HG02588 (cell line): ENCODE results near the gene CAMK2B.

Source experiments
- ATAC-seq: cut with Tn5 transposase; IDR thresholded peaks from one replicate; pipeline ENCODE4 v1.9.1; 2021; ENCODE audit warnings: mild to moderate bottlenecking, moderate library complexity; ENCODE audit not compliant: unreplicated experiment

The CAMK2B gene

GRCh38 chr7:44330331-44330730, 4.9 kb upstream of the CAMK2B start:
- no peak for ATAC-seq

- ATAC-seq = no peak
These were observed 4.5 kb upstream of the CAMK2B start for GRCh38 chr7:44329888-44330287.

DNA sequence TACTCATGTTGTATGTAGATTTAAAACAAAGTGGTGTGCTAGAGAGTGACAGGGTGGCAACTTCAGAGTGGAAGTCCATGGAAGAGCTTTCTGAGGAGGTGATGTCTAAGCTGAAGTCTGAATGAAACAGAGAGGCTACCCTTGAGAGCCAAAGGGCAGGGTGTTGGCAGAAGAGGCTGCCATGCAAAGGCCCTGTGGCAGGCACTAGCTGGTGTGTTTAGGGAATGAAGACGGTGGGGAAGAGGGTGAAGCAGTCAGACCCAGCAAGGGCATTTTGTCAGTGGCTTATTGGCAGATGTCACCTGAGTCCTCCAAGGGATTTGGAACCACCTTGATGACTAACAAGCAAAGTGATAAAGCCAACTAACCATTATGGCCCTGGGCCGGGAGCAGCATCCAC, 3.7 kb upstream of the CAMK2B start:
- ATAC-seq = no peak

- ATAC-seq = no peak
These were observed 2.6 kb upstream of the CAMK2B start for GRCh38 chr7:44327981-44328380.

DNA sequence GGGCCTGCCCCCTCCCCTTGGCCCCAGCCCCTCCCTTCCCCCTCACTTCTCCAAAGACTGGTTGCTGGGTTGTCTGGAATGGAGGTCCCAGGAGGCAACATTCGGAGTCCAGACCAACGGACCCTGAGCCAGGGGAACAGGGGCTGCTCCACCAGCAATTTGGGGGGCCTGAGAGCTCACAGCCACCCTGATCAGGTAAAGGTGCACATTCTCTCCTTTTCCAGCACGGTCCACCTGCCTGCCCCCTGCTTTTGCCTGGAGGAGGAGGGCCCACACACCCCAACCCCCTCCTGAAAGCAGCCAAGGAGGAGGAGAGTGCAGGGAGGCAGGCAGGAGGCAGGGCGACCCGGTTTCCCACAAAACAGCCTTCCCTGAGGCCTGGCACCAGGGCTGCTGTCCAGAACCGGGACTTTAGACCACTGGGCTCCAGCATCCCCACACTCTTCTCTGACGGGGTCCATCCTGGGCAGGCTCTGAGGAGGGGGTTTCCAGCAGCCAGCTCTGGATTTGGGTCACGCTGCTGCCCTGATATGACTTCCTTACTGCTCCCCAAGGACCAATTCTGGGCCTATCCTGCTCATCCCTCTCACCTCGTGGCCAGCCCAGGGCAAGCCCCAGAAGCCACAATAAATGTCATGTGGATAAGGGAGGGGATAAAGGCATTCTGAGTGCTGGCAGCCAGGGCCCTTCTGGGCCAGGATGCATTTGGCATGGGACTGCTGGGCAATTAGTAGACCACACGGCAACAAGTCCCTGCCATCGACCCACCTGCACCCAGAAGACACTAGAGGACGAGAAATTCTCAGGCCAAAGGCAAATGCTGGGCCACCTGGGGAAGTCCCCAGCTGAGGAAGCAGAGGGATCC, 1.1 kb upstream of the CAMK2B start:
- no peak for ATAC-seq

GRCh38 chr7:44325811-44326241, 432 bp upstream of the CAMK2B start:
- ATAC-seq = no peak

GRCh38 chr7:44324481-44325200, 753 bp downstream of the CAMK2B start:
- no peak for ATAC-seq

GRCh38 chr7:44324204-44324480, 1.3 kb downstream of the CAMK2B start:
- ATAC-seq = no peak

DNA sequence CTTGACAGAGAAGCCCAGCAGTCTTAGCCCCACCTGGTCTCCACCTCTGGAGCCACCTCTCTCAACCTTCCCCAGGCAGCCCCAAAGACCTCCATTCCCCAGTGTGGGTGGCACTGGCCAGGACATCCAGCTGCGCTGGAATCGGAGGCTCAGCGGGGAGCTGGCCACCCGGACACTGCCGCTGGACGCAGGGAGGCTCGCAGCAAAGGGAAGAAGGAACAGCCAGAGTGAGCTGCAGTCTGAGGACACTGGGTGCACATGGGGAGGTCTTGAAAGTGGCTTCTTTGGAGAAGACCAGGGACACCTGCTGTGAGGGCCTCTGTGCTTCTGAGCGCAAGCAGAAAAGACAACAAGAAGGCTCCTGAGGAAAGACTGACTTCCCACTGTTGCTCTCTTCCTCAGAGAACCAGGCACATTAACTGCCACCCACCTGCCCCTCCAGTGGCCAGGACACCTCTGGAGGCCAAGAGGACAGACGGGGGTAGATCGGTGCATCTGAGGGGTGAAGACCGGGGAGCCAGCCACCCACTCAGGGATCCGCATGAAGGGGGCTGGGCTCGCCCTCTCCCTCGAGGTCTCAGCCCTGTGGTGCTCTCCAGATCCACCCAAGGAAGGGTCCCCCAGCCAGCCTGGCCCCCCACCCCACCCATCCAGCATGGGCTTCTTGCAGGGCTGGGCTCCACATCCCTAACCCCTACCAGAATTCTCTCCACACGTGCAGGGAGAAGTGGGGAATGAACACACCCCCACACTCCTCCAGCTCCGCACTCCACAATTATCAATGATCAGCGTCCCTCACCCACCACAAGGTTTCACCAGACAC, 1.8 kb downstream of the CAMK2B start:
- no peak for ATAC-seq

GRCh38 chr7:44322631-44323363, 2.6 kb downstream of the CAMK2B start:
- no peak for ATAC-seq

GRCh38 chr7:44321796-44322195, 3.6 kb downstream of the CAMK2B start:
- ATAC-seq = no peak

DNA sequence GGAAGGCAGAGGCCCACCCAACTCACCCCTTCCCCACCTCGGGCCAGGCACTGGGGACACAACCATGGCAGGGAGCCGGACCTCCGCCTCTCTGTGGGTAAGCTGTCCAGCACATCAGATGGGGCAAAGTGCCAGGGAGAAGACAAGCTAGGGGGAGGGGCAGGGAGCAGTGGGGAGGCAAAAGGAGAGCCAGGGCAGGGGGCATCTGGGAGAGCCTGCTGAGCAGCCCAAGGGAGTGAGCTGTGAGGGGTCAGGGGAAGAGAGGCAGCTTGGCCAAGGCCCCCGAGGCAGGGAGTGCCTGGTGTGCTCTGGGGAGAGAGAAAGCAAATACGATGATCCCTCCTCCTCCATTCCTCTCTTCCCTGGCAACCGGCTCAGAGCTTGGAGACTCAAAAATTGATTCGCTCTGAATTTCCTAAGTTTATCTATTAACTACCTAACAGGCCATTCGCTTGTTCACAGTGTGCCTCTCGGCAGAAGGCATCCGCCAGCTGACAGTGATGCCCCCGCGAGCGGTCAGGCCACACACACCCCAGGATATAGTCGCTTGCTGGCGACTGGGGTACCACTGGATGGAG, 4.5 kb downstream of the CAMK2B start:
- no peak for ATAC-seq

DNA sequence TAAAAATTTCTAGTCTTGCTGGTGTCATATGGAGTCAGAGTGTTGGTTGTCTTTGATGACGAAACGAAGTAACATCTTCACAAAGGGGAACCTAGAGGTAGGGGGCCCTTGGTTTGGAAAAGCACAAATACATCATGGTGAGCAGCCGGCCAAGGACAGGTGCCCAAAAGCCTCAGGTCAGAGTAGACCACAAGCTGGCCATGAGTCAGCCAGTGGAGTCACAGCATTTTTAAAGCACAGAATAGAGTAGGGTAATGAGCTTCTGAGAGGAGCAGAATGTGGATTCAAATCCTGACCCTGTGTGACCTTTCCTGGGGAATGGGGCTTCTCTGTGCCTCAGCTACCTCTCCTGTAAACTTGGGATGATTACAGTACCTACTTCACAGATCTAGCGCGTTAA, 5.3 kb downstream of the CAMK2B start:
- no peak for ATAC-seq

GRCh38 chr7:44318332-44318731, 7.1 kb downstream of the CAMK2B start:
- no peak for ATAC-seq

DNA sequence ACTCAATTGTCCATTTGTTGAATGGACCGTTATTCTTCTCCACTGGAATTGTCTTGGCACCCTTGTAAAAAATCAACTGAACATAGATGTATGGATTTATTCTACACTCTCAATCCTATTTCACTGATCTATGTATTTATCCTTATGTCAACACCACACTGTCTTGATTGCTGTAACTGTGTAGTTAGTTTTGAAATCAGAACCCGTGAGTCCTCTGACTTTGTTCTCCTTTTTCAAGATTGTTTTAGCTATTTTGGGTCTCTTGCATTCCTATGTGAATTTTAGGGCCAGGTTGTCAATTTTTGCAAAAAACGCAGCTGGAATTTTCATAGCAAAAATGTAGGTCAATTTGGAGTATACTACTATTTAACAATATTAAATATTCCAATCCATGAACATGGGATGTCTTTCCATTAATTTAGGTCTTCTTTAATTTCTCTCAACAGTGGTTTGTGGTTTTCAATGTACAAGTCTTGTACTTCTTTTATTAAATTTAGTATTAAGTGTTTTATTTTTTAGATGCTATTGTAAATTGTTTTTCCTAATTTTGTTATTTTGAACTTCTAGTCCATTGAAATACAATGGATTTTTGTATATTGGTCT, 10.0 kb downstream of the CAMK2B start:
- ATAC-seq = no peak

- ATAC-seq = no peak
These were observed 11.8 kb downstream of the CAMK2B start for GRCh38 chr7:44313621-44314031.

GRCh38 chr7:44313016-44313415, 12.4 kb downstream of the CAMK2B start:
- ATAC-seq = no peak

- ATAC-seq = no peak
These were observed 13.6 kb downstream of the CAMK2B start for GRCh38 chr7:44311561-44312495.

GRCh38 chr7:44310221-44310848, 15.1 kb downstream of the CAMK2B start:
- ATAC-seq = no peak
